Measurements from ENCODE around the gene SLC18B1.
A peak's percentile ranks its signal among the peaks of the same experiment; 100 is the strongest.

Gene SLC18B1

DNA sequence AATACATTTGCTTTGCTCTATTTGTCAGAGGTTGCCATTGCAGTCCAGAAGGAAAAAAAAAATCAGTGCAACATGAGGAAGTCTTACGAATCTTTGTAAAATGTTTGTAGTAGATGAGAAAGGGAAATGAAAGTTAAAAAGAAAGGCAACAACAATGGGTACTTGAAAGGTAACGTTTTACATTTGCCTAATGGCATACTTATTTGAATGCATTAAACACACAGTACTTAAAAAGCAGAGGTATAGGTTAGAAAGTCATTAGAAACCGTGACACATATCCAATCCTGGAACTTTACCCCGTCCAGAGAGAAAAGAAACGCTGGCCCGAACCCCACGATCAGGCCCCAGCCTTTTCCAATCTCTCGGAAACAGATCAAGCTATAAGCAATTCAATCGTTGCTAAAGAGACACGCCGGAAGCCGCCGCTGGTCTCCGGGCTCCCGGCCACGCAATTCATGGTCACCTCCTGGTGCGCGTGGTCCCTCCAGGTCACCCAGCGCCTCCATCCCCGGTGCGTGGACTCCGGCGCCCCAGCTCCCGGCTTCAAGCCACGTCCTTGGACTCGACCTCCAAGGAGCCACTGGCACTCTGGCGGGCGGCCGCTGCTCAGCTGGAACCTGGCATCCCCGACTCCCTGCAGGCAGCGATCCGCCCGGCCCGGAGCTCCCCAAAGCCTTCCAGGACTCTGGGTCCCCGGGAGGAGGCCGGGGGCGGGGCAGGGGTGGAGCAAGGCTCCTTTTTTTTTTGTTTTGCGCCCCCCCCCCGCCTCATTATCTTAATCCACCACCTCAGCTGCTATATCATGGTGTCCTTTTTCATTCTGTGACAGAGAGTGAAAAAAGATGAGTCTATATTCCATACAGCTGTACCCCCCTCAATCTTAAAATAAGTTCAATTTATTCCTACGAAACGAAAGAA, at the start of gene SLC18B1:
Gene SLC18B1, minus strand, starts transcription at position 687 of the 918 bp plus-strand sequence. Its CDS starts 181 bp downstream, at position 506.
- Histone ChIP-seq H3K4me1 (ENCODE audit: insufficient read depth, low read length) (no peaks in the 10 kb centered on the region), H3K27me3 (ENCODE audit: control insufficient read depth in 1 of 2, insufficient read depth in 2 of 2, low read length in 2 of 2) (no peaks in the 10 kb centered on the region), H3K9ac (ENCODE audit: low read length) (peak within 1 kb of the TSS; percentile 63), H3K9me3 (ENCODE audit: low read length) (no peaks in the 10 kb centered on the region), H3K36me3 (ENCODE audit: insufficient read depth, low read length) (no peaks in the 10 kb centered on the region), H3K4me3 (ENCODE audit: low read depth in 1 of 2, low read length in 2 of 2) (peak within 1 kb of the TSS; percentile 59 to 69), H3K27ac (ENCODE audit: low read depth, low read length) (peak within 1 kb of the TSS; percentile 68)

DNA sequence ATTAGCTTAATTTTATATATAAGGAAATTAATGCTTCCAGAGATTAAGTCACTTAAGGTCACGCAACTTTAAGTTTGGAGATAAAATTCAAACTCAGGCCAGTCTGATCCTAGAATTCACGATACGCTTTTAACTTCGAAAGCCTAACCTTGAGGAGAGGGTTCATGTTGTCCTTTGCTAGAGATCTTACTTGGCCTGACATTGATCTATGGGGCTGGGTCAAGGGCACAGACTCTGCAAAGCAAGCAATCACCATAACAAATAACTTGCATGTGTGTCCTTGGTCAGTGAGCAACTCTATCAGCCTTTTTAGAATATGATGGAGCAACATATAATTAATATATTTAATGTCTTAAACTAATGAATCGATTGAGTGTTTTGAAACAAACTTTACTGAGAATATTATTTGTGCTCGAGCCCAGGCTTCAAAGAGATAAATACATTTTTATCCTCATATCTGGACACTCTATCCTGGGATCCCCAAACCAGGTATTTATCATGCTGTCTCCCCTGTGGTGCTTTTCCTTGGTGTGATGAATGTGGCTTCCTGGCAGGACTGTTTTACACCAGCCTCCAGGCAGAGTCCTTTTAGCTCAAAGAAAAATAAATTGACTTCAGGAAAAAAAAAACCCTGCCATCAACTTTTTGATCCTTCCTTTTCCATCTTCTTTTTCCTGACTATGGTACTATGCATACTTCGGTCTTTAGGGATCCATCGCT, 45.0 kb upstream of the SLC18B1 start:
- Histone ChIP-seq H3K9me3 (ENCODE audit: low read length) (no peaks in the 10 kb centered on the region), H3K4me1 (ENCODE audit: insufficient read depth, low read length) (no peaks in the 10 kb centered on the region), H3K4me3 (ENCODE audit: low read depth in 1 of 2, low read length in 2 of 2) (no peak overlapping the region), H3K27ac (ENCODE audit: low read depth, low read length) (no peak overlapping the region), H3K9ac (ENCODE audit: low read length) (no peak overlapping the region), H3K27me3 (ENCODE audit: control insufficient read depth in 1 of 2, insufficient read depth in 2 of 2, low read length in 2 of 2) (no peaks in the 10 kb centered on the region), H3K36me3 (ENCODE audit: insufficient read depth, low read length) (no peaks in the 10 kb centered on the region)

DNA sequence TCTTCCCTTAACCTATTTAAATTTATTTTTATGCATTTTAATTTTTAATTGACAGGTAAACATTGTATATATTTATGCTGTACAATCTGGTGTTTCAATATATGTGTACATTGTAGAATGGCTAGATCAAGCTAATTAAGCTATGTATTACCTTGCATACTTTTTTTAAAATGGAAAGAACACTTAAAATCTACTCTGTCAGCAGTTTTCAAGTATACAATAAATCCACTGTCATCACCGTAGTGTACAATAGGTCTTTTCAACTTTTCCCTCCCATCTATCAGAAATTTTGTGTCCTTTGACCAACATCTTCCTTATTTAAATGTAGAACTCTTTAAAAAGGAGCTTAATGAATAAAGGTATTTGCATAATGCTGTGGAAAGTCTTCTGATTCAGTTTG, 43.5 kb upstream of the SLC18B1 start:
- H3K36me3 ChIP-seq (ENCODE audit: insufficient read depth, low read length), result no peaks in the 10 kb centered on the region
- no peaks in the 10 kb centered on the region for H3K4me1 ChIP-seq (ENCODE audit: insufficient read depth, low read length)
- no peaks in the 10 kb centered on the region for H3K9me3 ChIP-seq (ENCODE audit: low read length)
- no peaks in the 10 kb centered on the region for H3K27me3 ChIP-seq (ENCODE audit: control insufficient read depth in 1 of 2, insufficient read depth in 2 of 2, low read length in 2 of 2)
- no peak overlapping the region for H3K9ac ChIP-seq (ENCODE audit: low read length)
- no peak overlapping the region for H3K27ac ChIP-seq (ENCODE audit: low read depth, low read length)
- no peak overlapping the region for H3K4me3 ChIP-seq (ENCODE audit: low read depth in 1 of 2, low read length in 2 of 2)

DNA sequence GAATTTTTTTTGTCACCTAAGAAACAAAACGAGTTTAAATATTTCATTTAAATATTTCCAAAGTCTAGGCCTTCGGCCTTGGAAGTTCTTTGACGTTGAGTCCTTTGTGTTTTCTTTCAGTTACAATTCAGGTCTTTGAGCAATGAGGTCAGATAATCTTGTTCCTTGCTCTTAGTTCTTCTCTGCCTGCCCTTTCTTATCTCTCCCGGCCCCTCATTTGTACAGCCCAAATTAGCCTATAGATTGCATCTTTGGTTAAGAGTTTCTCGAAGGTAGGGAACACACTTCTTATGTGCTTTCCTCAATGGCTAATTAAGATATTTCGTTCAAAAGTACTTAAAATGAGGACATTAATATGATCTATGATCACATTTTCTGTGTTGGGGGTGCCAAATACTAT, 34.5 kb upstream of the SLC18B1 start:
- Histone ChIP-seq H3K36me3 (ENCODE audit: insufficient read depth, low read length) (no peaks in the 10 kb centered on the region), H3K4me3 (ENCODE audit: low read depth in 1 of 2, low read length in 2 of 2) (no peak overlapping the region), H3K27me3 (ENCODE audit: control insufficient read depth in 1 of 2, insufficient read depth in 2 of 2, low read length in 2 of 2) (no peaks in the 10 kb centered on the region), H3K27ac (ENCODE audit: low read depth, low read length) (no peak overlapping the region), H3K9me3 (ENCODE audit: low read length) (no peaks in the 10 kb centered on the region), H3K4me1 (ENCODE audit: insufficient read depth, low read length) (no peaks in the 10 kb centered on the region), H3K9ac (ENCODE audit: low read length) (no peak overlapping the region)

DNA sequence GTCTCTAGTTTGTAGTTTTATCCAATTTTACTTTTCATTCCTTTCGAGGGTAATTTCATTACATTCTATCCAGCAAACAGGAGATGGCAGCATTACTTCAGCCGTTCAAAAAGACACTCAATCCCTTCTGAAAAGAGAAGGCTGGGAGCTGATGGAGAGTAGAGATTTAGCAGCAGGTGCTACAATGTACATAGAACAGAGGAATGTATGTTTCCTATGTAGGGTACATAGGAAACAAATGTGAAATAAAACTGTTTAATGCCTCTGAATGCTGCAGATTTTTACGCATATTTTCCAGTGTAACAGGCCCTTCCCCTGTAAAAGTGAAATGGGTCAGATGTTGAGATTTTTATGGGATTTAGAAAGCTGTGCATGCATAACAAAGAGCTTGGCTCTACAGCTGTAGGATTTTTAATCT, 31.9 kb upstream of the SLC18B1 start:
- H3K4me1 ChIP-seq (ENCODE audit: insufficient read depth, low read length), result no peaks in the 10 kb centered on the region
- no peak overlapping the region for H3K9ac ChIP-seq (ENCODE audit: low read length)
- H3K36me3 ChIP-seq (ENCODE audit: insufficient read depth, low read length), result no peaks in the 10 kb centered on the region
- no peaks in the 10 kb centered on the region for H3K9me3 ChIP-seq (ENCODE audit: low read length)
- H3K27me3 ChIP-seq (ENCODE audit: control insufficient read depth in 1 of 2, insufficient read depth in 2 of 2, low read length in 2 of 2), result no peaks in the 10 kb centered on the region
- H3K4me3 ChIP-seq (ENCODE audit: low read depth in 1 of 2, low read length in 2 of 2), result no peak overlapping the region
- H3K27ac ChIP-seq (ENCODE audit: low read depth, low read length), result no peak overlapping the region

DNA sequence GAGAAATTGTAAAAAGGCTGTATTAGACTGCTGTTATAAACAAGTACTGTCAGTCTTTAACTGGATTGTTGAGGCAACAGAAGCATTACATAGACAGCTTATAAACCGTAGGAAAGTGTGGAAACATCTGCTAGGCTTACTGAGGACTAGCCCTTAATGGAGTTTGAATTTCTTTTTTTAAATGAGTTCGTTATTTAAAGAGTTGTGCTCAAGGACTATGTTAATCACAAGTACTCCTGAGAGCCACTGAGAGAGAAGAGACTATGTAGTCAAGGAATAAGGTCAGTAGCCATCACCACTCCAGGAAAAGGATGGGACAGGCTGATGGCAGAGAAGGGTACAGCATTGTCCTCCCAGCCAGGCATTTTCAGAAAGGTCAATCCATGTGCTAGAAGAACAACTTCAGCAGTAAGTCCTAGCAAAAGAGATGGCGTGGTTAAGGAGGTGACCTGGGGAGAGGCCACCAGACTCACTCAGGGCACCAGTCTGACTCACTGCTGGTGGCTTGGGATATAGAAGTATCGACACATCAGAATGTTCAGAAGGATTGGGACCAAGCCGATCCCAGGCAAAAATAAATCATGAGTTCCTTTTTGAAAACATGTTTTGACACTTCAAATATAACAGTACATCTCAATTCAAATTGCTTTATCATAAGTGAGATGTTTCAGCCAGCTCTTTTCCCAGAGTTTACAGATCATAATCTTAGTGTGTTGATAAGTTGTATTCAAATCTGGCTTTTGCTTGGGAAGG, 22.4 kb upstream of the SLC18B1 start:
- Histone ChIP-seq H3K9me3 (ENCODE audit: low read length) (no peaks in the 10 kb centered on the region), H3K27ac (ENCODE audit: low read depth, low read length) (no peak overlapping the region), H3K4me3 (ENCODE audit: low read depth in 1 of 2, low read length in 2 of 2) (no peak overlapping the region), H3K27me3 (ENCODE audit: control insufficient read depth in 1 of 2, insufficient read depth in 2 of 2, low read length in 2 of 2) (no peaks in the 10 kb centered on the region), H3K36me3 (ENCODE audit: insufficient read depth, low read length) (peaks cover 43% of the 10 kb centered on the region), H3K9ac (ENCODE audit: low read length) (no peak overlapping the region), H3K4me1 (ENCODE audit: insufficient read depth, low read length) (peaks cover 11% of the 10 kb centered on the region)

DNA sequence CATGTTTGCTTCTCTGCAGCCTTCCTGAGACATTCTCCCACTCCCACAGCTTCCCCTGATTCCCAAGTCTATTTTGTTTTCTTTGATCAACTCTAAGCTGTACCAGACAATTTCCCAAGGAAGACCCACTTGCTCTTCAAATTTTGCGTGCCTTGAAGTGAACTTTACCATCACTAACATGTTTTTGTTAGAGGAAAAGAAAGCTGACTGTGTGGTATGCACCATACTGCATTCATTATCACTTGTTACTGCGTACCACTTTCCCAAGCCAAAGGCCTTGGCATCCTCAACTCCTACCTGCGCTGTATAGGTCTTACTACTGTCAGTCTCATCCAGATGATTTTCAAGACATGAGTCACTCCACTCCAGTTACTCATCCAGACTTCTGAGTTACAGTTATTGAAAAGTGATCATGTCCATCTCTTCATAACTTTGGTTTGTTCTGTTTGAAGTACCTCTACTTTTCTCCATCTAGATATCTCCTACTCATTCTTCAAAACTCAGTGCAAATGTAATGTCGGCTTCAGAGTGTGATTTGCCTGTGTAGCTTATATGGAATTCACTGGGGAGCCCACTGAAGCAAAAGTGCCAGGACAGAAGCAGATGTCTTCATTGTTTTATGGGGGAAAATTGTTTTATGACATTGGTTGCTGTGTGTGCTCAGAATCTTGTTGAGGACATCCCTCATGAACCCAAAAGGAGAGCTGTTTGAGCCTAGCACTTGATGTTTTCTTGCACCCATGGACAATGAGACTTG, 21.1 kb upstream of the SLC18B1 start:
- no peak overlapping the region for H3K4me3 ChIP-seq (ENCODE audit: low read depth in 1 of 2, low read length in 2 of 2)
- no peak overlapping the region for H3K27ac ChIP-seq (ENCODE audit: low read depth, low read length)
- peaks cover 43% of the 10 kb centered on the region for H3K36me3 ChIP-seq (ENCODE audit: insufficient read depth, low read length)
- H3K9me3 ChIP-seq (ENCODE audit: low read length), result no peaks in the 10 kb centered on the region
- H3K27me3 ChIP-seq (ENCODE audit: control insufficient read depth in 1 of 2, insufficient read depth in 2 of 2, low read length in 2 of 2), result no peaks in the 10 kb centered on the region
- peaks cover 18% of the 10 kb centered on the region for H3K4me1 ChIP-seq (ENCODE audit: insufficient read depth, low read length)
- H3K9ac ChIP-seq (ENCODE audit: low read length), result no peak overlapping the region

DNA sequence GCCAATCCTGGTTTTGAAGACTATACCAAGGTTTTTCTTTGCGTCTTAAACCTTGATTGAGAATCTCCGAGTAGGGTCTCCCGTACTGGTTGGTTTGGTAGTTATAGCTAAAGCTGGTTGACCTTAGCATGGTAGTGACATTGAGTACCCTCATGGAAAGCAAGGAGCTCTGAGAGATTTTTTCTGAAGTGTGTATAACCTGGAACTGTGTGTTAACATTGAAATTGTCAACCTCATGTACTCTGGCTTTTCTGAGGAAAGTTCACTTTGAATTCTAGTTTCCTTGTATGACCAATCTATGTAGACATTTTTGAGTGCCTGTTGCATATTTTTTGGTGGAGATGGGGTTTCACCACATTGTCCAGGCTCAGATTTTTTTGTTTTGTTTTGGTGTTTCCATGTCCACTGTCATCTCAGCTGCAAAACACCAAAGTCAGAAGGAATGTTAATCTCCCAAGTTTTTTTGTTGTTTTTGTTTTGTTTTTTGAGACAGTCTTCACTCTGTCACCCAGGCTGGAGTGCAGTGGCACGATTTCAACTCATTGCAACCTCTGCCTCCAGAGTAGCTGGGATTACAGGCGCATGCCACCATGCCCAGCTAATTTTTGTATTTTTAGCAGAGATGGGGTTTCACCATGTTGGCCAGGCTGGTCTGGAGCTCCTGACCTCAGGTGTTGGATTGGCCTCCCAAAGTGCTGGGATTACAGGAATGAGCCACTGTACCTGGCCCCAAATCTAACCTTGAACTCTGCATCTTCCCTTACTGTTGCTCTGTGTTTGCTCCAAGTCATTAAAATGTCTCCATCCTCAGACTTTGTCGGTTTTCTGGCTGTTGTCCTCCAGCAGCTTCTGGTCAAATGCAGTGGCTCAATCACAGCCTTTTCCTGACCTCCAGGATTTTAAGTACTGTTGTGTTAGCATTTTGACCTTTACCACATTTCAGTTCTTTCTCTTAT, 20.2 kb upstream of the SLC18B1 start:
- Histone ChIP-seq H3K4me3 (ENCODE audit: low read depth in 1 of 2, low read length in 2 of 2) (no peak overlapping the region), H3K9ac (ENCODE audit: low read length) (no peak overlapping the region), H3K36me3 (ENCODE audit: insufficient read depth, low read length) (peaks cover 43% of the 10 kb centered on the region), H3K4me1 (ENCODE audit: insufficient read depth, low read length) (peaks cover 18% of the 10 kb centered on the region), H3K27ac (ENCODE audit: low read depth, low read length) (no peak overlapping the region), H3K9me3 (ENCODE audit: low read length) (no peaks in the 10 kb centered on the region), H3K27me3 (ENCODE audit: control insufficient read depth in 1 of 2, insufficient read depth in 2 of 2, low read length in 2 of 2) (no peaks in the 10 kb centered on the region)

DNA sequence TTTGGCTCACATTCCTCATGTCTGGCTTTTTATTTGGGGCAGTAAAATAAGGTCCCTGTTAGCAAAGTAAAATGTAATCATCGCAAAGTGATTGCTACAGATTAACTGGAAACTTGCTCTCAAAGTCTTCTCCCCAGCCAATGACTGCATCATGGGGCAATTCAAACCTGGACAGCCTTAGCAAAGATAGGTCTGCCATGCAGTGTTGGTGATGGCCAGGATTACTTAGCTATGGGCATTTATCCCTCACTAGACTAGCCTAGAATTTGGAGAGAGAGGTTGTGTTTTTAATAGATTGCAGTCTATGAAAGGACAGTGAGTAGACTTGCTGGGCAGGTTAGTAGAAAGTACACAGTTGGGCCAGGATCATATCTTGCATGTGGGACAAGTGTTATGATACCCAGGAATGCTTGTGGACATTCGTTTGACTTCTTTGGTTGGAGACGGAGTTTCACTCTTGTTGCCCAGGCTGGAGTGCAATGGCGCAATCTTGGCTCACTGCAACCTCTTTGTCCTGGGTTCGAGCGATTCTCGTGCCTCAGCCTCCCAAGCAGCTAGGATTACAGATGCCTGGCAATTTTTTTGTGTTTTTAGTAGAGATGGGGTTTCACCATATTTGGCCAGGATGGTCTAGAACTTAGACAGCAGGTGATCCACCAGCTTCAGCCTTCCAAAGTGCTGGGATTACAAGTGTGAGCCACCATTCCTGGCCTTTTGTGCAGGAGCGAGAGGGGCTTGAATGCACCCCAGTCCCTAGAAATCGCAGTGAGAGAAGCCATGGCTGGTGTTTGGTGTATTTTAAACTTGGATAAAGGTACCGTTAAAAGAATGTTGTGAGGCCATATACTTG, 19.3 kb upstream of the SLC18B1 start:
- Histone ChIP-seq H3K4me3 (ENCODE audit: low read depth in 1 of 2, low read length in 2 of 2) (no peak overlapping the region), H3K27ac (ENCODE audit: low read depth, low read length) (no peak overlapping the region), H3K36me3 (ENCODE audit: insufficient read depth, low read length) (peaks cover 43% of the 10 kb centered on the region), H3K9me3 (ENCODE audit: low read length) (no peaks in the 10 kb centered on the region), H3K27me3 (ENCODE audit: control insufficient read depth in 1 of 2, insufficient read depth in 2 of 2, low read length in 2 of 2) (no peaks in the 10 kb centered on the region), H3K4me1 (ENCODE audit: insufficient read depth, low read length) (peaks cover 18% of the 10 kb centered on the region), H3K9ac (ENCODE audit: low read length) (no peak overlapping the region)

All from muscle layer of colon (tissue), 2 donors.